ENCODE results near the gene PPP2R2D.
"Not testable (repeated sequence)": the region's sequence is repeated elsewhere in the genome, so short reads cannot be mapped to it uniquely, and the experiment has no call there.

PPP2R2D gene

GRCh38 chr10:131868436-131868835 is 32.4 kb upstream of the PPP2R2D start:
- no peak for ATAC-seq

- ATAC-seq = no peak
These were observed 31.5 kb upstream of the PPP2R2D start for GRCh38 chr10:131869344-131869743.

GRCh38 chr10:131870411-131870810 is 30.4 kb upstream of the PPP2R2D start:
- ATAC-seq = no peak

- ATAC-seq = no peak
These were observed 29.8 kb upstream of the PPP2R2D start for GRCh38 chr10:131870831-131871672.

DNA sequence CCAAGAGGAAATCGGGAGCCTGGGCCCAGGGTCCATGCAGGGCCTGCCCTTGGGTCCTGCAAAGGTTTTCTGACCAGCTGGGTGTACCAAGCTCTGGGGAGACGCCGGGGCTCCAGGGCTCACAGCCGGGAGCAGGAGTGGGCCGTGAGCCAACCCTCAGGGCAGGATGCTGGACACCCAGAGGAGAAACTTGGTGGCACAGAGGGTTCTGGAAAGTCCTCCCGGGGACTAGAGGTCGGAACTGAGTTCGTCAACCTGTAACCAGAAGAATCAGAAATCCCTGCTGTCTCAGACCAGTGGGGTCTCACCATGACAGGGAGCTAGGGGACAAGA is 29.2 kb upstream of the PPP2R2D start:
- no peak for ATAC-seq

GRCh38 chr10:131872011-131872826 is 28.6 kb upstream of the PPP2R2D start:
- no peak for ATAC-seq

DNA sequence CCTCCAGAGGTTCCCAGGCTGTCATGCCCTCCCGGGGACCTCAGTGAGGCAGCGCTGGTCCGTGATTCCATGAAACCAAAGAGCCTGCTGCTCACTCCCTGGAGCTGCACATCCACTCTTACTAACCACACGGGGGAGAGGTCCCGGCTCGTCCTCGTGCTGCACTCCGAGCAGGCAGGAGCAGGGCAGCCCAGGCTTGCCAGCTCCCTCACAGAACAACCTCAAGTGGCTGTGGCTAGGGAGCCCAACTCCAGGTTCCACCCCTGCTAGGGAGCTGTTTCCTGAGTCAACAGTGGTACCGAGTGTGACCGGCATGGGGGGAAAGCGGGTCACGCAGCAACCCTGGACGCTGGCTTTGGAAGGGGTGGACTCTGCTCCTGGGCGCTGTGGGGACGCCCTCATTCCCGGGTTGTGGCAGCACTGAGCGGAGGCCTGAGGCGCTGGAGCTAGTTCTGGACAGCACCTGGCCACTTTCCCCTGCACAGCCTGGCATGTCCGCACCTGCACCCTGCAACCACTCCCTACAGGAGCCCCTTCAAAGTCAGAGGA is 27.9 kb upstream of the PPP2R2D start:
- ATAC-seq = no peak

DNA sequence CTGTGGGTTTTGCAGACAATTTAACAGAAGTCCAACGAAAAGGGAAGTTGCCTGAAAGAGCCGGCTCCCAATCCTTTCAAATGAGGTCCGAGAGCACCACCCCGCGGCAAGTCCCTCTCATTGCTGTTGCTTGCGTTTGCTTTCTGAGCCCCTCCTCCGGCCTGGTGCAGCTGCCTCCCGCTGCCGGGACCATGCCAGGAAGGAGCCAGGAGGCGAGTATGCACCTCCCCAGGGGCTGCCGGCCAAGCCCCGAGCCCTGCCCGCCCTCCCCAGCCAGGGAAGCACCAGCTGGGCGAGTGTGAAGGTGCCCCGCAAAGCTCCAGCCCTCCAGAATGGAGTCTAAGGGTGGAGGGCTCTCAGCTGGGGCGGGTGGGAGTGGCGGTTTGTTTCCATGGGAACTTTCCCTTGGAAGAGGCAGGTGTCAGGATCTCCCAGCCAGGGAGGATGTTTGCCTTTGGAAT is 25.8 kb upstream of the PPP2R2D start:
- no peak for ATAC-seq

- no peak for ATAC-seq
These were observed 25.3 kb upstream of the PPP2R2D start for GRCh38 chr10:131875501-131875900.

- ATAC-seq = no peak
These were observed 24.8 kb upstream of the PPP2R2D start for GRCh38 chr10:131876017-131876416.

GRCh38 chr10:131876508-131876907 is 24.3 kb upstream of the PPP2R2D start:
- no peak for ATAC-seq

- no peak for ATAC-seq
These were observed 20.7 kb upstream of the PPP2R2D start for GRCh38 chr10:131880016-131880590.

- no peak for ATAC-seq
These were observed 19.5 kb upstream of the PPP2R2D start for GRCh38 chr10:131881104-131881880.

DNA sequence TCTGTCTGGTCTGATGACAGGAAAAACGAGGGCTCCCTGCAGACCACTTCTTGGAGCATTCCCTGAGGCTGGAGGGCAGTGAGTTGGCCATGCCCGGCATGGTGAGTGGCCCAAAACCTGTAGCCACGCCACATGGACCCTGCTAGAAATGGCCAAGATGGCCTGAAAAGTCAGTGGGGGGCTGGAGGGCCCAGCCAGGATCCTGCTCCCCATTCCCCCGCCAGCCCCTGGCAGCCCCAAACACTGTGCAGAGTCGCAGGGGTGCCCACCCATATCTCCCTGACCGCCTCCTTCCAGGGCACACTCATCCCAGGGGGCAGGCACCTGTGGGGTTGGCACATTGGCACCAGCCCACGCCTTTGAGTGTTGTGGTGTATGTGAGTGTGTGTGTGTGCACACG is 18.7 kb upstream of the PPP2R2D start:
- ATAC-seq = no peak

DNA sequence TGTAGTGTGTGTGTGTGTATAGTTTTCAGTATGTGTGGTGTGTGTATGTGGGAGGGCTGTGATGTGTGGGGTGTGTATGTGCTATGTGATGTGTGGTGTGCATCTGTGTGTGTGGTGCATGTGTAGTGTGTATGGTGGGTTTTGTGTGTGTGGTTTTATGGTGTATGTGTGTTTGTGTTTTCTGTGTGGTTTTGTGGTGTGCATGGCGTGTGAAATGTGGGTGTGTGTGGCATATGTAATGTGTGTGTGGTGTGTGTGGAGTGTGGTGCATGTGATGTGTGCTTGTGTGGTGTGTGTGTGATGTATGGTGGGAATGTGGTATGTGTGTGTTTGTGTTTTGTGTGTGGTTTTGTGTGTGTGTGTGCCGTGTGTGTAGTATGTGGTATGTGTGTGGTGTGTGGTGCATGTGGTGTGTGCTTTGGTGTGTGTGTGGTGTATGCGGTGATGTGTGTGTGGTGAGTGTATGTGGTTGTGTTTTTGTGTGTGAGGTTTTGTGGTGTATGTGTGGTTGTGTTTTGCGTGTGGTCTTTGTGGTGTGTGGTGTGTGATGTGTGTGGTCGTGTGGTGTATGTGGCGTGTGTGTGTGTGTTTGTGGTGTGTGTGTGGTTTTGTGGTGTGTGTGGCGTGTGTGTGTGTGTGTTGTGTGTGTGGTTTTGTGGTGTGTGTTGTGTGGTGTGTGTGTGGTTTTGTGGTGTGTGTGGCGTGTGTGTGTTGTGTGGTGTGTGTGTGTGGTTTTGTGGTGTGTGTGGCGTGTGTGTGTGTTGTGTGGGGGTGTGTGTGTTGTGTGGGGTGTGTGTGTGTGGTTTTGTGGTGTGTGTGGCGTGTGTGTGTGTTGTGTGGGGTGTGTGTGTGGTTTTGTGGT is 18.0 kb upstream of the PPP2R2D start:
- no peak for ATAC-seq

DNA sequence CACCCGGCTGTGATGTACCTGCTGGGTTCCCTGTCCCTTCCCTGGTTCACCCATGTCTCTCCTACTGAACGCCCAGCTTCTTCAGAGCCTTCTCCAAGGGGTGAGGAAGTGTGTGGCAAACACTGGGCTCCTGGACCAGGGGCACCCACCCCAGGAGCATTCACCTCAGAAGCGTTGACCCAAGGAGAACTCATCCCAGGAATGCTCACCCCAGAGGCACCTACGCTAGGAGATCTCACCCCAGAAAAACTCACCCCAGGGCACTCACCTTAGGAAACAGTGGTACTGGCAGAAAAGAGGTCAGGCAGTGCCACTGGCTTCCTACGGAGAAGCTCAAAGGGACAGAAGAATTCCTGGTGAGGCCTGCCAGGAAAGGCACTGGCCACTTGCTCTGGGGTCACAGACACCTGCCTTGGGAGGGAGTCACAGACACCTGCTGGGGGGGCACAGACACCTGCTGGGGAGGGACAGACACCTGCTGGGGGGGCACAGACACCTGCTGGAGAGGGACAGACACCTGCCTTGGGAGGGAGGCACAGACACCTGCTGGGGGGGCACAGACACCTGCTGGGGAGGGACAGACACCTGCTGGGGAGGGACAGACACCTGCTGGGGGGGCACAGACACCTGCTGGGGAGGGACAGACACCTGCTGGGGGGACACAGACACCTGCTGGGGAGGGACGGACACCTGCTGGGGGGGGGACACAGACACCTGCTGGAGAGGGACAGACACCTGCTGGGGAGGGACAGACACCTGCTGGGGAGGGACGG is 17.0 kb upstream of the PPP2R2D start:
- not testable (repeated sequence) for ATAC-seq

- ATAC-seq = peak; percentile 94 to 98
These were observed 15.2 kb upstream of the PPP2R2D start for GRCh38 chr10:131885391-131886165.

DNA sequence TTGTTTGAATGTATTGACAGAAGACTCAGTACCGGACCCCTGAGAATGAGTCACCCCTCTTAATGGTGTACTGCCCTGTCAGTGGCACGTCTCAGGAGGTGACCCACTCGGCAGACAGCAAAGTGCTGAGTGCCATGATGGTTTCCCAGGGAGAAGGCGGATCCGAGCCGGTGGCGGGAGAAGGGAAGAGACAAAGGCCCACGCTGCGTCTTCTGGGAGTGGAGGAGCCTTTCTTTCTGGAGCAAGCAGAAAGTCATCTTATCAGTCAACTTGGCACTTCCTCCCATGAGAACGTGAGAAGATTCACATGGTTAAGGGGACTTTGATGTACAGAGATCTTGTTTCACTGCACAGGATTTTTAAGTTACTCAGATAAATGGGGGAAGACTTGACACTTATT is 14.6 kb upstream of the PPP2R2D start:
- no peak for ATAC-seq

- ATAC-seq = no peak
These were observed 12.6 kb upstream of the PPP2R2D start for GRCh38 chr10:131888186-131888604.

- no peak for ATAC-seq
These were observed 11.1 kb upstream of the PPP2R2D start for GRCh38 chr10:131889755-131890154.
